ENCODE measurements around the gene SULF2. TPM values are rescaled to one million over a fixed set of nuclear protein-coding genes. Genes with fewer than 3 reads are reported as not detected.

The SULF2 gene
- total RNA-seq, 1 experiment from 2014 or later = 66.1 TPM

DNA sequence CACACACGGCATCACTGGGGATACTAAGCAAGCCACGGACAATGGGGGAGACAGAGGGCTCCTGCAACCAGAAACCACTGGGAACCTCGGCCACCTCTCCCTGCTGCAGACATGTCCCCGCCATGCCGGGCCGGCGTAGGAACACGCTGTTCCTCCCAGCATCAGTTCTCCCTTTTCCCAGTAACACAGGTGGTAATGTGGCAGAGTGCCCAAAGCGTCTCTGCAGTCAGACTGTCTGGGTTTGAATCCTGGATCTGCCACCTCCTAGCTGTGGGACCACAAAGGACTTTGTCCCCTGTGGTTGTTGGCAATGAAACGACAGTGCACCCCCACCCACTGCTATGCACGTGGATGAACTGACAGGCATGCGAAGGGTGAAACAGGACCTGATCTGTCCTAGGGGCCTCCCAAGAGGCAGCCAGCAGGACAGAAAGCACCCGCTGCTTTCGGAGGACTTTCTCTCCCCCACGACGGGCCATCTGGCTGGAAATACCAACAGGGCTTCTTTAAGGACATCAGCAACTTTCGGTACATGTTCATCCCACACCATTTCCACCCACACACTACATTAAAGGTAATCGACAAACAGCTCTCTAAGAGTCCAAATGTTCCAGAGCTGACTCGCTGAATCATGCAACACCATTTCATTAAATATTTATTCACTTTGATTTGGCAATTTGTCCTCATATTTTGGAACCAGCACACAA is 74.1 kb downstream of the SULF2 start:
- ChIA-PET POLR2A (no interaction called here), CTCF (interaction anchor here (1.8 to 2.5 kb wide), 2 partner anchors 34 to 909 kb away, joined by 5 to 7 read pairs; no protein-coding TSS in a partner anchor)
- DNase-seq = peak in 1 of 2 experiments; percentile 42
- TF ChIP-seq, protein P1, sequence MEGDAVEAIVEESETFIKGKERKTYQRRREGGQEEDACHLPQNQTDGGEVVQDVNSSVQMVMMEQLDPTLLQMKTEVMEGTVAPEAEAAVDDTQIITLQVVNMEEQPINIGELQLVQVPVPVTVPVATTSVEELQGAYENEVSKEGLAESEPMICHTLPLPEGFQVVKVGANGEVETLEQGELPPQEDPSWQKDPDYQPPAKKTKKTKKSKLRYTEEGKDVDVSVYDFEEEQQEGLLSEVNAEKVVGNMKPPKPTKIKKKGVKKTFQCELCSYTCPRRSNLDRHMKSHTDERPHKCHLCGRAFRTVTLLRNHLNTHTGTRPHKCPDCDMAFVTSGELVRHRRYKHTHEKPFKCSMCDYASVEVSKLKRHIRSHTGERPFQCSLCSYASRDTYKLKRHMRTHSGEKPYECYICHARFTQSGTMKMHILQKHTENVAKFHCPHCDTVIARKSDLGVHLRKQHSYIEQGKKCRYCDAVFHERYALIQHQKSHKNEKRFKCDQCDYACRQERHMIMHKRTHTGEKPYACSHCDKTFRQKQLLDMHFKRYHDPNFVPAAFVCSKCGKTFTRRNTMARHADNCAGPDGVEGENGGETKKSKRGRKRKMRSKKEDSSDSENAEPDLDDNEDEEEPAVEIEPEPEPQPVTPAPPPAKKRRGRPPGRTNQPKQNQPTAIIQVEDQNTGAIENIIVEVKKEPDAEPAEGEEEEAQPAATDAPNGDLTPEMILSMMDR (IDR thresholded peaks at IDR 0.05; ENCODE audit: insufficient read depth in 1 of 2, low read depth in 1 of 2, low read length in 1 of 2, severe bottlenecking in 1 of 2, unreplicated experiment in 1 of 2) = no peak
- no TSS peak for BruUV-seq (replicated peaks)
- H3K36me3 ChIP-seq (ENCODE audit: control insufficient read depth, insufficient read depth, low read length) = no peaks in the 10 kb centered on the region
- H3K36me3 Mint-ChIP-seq (ENCODE audit: insufficient read depth, unreplicated experiment) = no peaks in the 10 kb centered on the region
- H3K27me3 ChIP-seq (replicated peaks; ENCODE audit: control insufficient read depth, insufficient read depth, low read length) = no peaks in the 10 kb centered on the region
- H3K27me3 Mint-ChIP-seq (ENCODE audit: insufficient read depth, unreplicated experiment) = no peaks in the 10 kb centered on the region
- no peaks in the 10 kb centered on the region for H3K4me1 Mint-ChIP-seq (ENCODE audit: low read depth, unreplicated experiment)
- H3K4me1 ChIP-seq = no peaks in the 10 kb centered on the region
- no peak overlapping the region for H3K4me3 ChIP-seq (ENCODE audit: low read depth, low read length)
- H3K9me3 Mint-ChIP-seq (ENCODE audit: unreplicated experiment) = no peaks in the 10 kb centered on the region
- intact Hi-C loops (cut with micrococcal nuclease; ENCODE audit: unreplicated experiment) = no loop called here
- no peak overlapping the region for H3K27ac Mint-ChIP-seq (ENCODE audit: unreplicated experiment)
- no peaks in the 10 kb centered on the region for H3K9me3 ChIP-seq
- H3K4me3 Mint-ChIP-seq (ENCODE audit: unreplicated experiment) = no peak overlapping the region

DNA sequence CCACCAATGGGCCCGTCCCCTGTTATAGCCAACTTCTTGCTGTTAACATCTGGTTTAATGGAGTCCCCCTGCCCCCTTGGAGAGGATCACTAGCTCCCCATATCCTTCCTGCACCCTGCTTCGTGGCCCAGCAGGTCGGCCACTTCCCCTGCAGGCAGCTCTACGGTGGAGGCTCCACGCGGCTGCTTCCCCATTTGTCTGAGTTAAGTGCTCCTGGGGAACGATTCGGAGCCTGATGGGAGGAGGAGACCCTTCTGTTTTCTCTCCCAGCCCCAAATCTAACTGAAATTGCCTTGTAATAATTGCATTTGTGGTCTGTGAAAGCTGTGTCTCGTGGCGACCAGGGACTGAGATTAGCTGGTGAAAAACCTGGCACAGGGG is 74.6 kb downstream of the SULF2 start:
- DNase-seq = no peak
- BruUV-seq (replicated peaks) = no TSS peak
- Histone ChIP-seq H3K9me3 (no peaks in the 10 kb centered on the region), H3K36me3 (ENCODE audit: control insufficient read depth, insufficient read depth, low read length) (no peaks in the 10 kb centered on the region), H3K4me3 (ENCODE audit: low read depth, low read length) (no peak overlapping the region), H3K27me3 (replicated peaks; ENCODE audit: control insufficient read depth, insufficient read depth, low read length) (no peaks in the 10 kb centered on the region), H3K4me1 (no peaks in the 10 kb centered on the region)
- H3K9me3 Mint-ChIP-seq (ENCODE audit: unreplicated experiment) = no peaks in the 10 kb centered on the region
- no peak overlapping the region for H3K4me3 Mint-ChIP-seq (ENCODE audit: unreplicated experiment)
- ChIA-PET CTCF (interaction anchor here (1.8 to 2.5 kb wide), 2 partner anchors 34 to 910 kb away, joined by 5 to 7 read pairs; no protein-coding TSS in a partner anchor), POLR2A (no interaction called here)
- intact Hi-C loops (cut with micrococcal nuclease; ENCODE audit: unreplicated experiment) = no loop called here
- no peaks in the 10 kb centered on the region for H3K27me3 Mint-ChIP-seq (ENCODE audit: insufficient read depth, unreplicated experiment)
- H3K4me1 Mint-ChIP-seq (ENCODE audit: low read depth, unreplicated experiment) = no peaks in the 10 kb centered on the region
- no peaks in the 10 kb centered on the region for H3K36me3 Mint-ChIP-seq (ENCODE audit: insufficient read depth, unreplicated experiment)
- TF ChIP-seq, protein P1 (IDR thresholded peaks at IDR 0.05; ENCODE audit: insufficient read depth in 1 of 2, low read depth in 1 of 2, low read length in 1 of 2, severe bottlenecking in 1 of 2, unreplicated experiment in 1 of 2) = no peak
- H3K27ac Mint-ChIP-seq (ENCODE audit: unreplicated experiment) = no peak overlapping the region

DNA sequence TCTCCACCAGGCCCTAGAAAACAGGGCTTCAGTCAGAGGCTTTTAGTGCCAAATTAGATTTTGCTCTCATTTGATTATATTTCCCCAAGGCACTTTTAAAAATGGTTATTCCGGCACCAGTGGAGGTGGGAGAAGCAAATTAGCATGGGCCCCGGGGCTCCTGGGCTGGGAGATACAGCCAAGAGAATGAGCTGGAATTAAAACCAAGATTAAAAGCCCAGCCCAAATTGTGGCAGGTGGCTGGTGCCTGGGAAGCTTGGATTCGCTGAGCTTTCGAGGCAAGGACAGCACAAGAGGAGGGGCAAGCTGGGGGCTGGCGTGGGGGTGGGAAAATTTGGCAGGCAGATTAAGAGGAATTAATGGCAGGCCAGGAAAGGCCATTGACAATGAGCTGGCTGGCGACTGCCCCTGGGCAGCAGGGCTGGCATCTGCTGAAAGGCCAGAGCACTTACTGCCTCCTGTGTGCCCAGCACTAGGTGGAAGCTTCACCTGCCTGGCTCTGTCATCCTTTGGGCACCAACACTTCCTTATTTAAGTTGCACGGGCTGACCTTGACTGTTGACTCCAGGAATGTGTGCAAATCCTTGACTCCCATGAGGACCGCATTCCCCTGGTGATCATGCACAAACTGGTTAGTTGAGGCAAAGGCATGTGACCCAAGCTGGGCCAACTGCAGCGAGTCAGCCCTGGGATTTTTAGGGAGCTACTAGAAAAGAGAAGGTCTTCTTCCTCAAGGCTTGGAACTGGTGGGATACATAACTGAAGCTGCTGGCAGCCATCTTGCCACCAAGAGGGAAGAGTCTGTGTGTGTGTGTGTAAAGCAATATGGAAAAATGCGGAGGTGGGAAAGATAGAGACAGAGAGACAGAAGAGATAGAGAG is 76.1 kb downstream of the SULF2 start:
- intact Hi-C loops (cut with micrococcal nuclease; ENCODE audit: unreplicated experiment) = no loop called here
- BruUV-seq (replicated peaks) = no TSS peak
- DNase-seq = no peak
- Histone ChIP-seq H3K27me3 (replicated peaks; ENCODE audit: control insufficient read depth, insufficient read depth, low read length) (no peaks in the 10 kb centered on the region), H3K36me3 (ENCODE audit: control insufficient read depth, insufficient read depth, low read length) (no peaks in the 10 kb centered on the region), H3K4me1 (no peaks in the 10 kb centered on the region), H3K9me3 (no peaks in the 10 kb centered on the region), H3K4me3 (ENCODE audit: low read depth, low read length) (no peak overlapping the region)
- no peaks in the 10 kb centered on the region for H3K27me3 Mint-ChIP-seq (ENCODE audit: insufficient read depth, unreplicated experiment)
- no peaks in the 10 kb centered on the region for H3K4me1 Mint-ChIP-seq (ENCODE audit: low read depth, unreplicated experiment)
- H3K4me3 Mint-ChIP-seq (ENCODE audit: unreplicated experiment) = no peak overlapping the region
- CTCF ChIA-PET = interaction anchor here (0.5 to 1.1 kb wide), 2 partner anchors 16 to 507 kb away, joined by 3 to 5 read pairs; no protein-coding TSS in a partner anchor
- no peaks in the 10 kb centered on the region for H3K9me3 Mint-ChIP-seq (ENCODE audit: unreplicated experiment)
- no peaks in the 10 kb centered on the region for H3K36me3 Mint-ChIP-seq (ENCODE audit: insufficient read depth, unreplicated experiment)
- POLR2A ChIA-PET = no interaction called here
- TF ChIP-seq, protein P1 (IDR thresholded peaks at IDR 0.05; ENCODE audit: insufficient read depth in 1 of 2, low read depth in 1 of 2, low read length in 1 of 2, severe bottlenecking in 1 of 2, unreplicated experiment in 1 of 2) = no peak
- no peak overlapping the region for H3K27ac Mint-ChIP-seq (ENCODE audit: unreplicated experiment)

All from Caco-2 (cell line).